ENCODE measurements around the gene SKA2. TPM values are rescaled to one million over a fixed set of nuclear protein-coding genes. Genes with fewer than 3 reads are reported as not detected.

Gene SKA2
- total and polyA plus RNA-seq, 2 of the 8 experiments (the other 6 are each of a cell fraction or from before 2014, with no cell fraction given), result 15.6 to 95.8 TPM

GRCh38 chr17:59101178-59101577 lies 53.8 kb downstream of the SKA2 start (continued):
- no peak for TF ChIP-seq JUN (IDR thresholded peaks at IDR 0.05; ENCODE audit: low read depth, low read length)
- no peak for TF ChIP-seq ZNF274 (IDR thresholded peaks at IDR 0.05; ENCODE audit: borderline replicate concordance, extremely low read depth, low read length)
- TF ChIP-seq CEBPB (IDR thresholded peaks at IDR 0.05; ENCODE audit: low read depth, low read length), result no peak
- no peak for TF ChIP-seq SIRT6 (IDR thresholded peaks at IDR 0.05; ENCODE audit: low read length)
- TF ChIP-seq SIN3A (conservative IDR thresholded peaks at IDR 0.05 in 1 of 2, IDR thresholded peaks at IDR 0.05 in 1 of 2; ENCODE audit: low read depth in 1 of 2, low read length in 2 of 2), result no peak
- TF ChIP-seq BACH1 (IDR thresholded peaks at IDR 0.05; ENCODE audit: low read length), result no peak
- no peak for TF ChIP-seq NANOG (IDR thresholded peaks at IDR 0.05; ENCODE audit: insufficient read depth, low read depth, low read length, poor library complexity, severe bottlenecking)
- TF ChIP-seq RNF2 (IDR thresholded peaks at IDR 0.05; ENCODE audit: borderline replicate concordance, low read depth, low read length, missing control alignments, poor library complexity, severe bottlenecking), result no peak
- TF ChIP-seq, protein P1, sequence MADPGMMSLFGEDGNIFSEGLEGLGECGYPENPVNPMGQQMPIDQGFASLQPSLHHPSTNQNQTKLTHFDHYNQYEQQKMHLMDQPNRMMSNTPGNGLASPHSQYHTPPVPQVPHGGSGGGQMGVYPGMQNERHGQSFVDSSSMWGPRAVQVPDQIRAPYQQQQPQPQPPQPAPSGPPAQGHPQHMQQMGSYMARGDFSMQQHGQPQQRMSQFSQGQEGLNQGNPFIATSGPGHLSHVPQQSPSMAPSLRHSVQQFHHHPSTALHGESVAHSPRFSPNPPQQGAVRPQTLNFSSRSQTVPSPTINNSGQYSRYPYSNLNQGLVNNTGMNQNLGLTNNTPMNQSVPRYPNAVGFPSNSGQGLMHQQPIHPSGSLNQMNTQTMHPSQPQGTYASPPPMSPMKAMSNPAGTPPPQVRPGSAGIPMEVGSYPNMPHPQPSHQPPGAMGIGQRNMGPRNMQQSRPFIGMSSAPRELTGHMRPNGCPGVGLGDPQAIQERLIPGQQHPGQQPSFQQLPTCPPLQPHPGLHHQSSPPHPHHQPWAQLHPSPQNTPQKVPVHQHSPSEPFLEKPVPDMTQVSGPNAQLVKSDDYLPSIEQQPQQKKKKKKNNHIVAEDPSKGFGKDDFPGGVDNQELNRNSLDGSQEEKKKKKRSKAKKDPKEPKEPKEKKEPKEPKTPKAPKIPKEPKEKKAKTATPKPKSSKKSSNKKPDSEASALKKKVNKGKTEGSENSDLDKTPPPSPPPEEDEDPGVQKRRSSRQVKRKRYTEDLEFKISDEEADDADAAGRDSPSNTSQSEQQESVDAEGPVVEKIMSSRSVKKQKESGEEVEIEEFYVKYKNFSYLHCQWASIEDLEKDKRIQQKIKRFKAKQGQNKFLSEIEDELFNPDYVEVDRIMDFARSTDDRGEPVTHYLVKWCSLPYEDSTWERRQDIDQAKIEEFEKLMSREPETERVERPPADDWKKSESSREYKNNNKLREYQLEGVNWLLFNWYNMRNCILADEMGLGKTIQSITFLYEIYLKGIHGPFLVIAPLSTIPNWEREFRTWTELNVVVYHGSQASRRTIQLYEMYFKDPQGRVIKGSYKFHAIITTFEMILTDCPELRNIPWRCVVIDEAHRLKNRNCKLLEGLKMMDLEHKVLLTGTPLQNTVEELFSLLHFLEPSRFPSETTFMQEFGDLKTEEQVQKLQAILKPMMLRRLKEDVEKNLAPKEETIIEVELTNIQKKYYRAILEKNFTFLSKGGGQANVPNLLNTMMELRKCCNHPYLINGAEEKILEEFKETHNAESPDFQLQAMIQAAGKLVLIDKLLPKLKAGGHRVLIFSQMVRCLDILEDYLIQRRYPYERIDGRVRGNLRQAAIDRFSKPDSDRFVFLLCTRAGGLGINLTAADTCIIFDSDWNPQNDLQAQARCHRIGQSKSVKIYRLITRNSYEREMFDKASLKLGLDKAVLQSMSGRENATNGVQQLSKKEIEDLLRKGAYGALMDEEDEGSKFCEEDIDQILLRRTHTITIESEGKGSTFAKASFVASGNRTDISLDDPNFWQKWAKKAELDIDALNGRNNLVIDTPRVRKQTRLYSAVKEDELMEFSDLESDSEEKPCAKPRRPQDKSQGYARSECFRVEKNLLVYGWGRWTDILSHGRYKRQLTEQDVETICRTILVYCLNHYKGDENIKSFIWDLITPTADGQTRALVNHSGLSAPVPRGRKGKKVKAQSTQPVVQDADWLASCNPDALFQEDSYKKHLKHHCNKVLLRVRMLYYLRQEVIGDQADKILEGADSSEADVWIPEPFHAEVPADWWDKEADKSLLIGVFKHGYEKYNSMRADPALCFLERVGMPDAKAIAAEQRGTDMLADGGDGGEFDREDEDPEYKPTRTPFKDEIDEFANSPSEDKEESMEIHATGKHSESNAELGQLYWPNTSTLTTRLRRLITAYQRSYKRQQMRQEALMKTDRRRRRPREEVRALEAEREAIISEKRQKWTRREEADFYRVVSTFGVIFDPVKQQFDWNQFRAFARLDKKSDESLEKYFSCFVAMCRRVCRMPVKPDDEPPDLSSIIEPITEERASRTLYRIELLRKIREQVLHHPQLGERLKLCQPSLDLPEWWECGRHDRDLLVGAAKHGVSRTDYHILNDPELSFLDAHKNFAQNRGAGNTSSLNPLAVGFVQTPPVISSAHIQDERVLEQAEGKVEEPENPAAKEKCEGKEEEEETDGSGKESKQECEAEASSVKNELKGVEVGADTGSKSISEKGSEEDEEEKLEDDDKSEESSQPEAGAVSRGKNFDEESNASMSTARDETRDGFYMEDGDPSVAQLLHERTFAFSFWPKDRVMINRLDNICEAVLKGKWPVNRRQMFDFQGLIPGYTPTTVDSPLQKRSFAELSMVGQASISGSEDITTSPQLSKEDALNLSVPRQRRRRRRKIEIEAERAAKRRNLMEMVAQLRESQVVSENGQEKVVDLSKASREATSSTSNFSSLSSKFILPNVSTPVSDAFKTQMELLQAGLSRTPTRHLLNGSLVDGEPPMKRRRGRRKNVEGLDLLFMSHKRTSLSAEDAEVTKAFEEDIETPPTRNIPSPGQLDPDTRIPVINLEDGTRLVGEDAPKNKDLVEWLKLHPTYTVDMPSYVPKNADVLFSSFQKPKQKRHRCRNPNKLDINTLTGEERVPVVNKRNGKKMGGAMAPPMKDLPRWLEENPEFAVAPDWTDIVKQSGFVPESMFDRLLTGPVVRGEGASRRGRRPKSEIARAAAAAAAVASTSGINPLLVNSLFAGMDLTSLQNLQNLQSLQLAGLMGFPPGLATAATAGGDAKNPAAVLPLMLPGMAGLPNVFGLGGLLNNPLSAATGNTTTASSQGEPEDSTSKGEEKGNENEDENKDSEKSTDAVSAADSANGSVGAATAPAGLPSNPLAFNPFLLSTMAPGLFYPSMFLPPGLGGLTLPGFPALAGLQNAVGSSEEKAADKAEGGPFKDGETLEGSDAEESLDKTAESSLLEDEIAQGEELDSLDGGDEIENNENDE (IDR thresholded peaks at IDR 0.05; ENCODE audit: insufficient replicate concordance, low read length), result no peak
